ENCODE data around the gene LZTFL1.

The LZTFL1 gene

DNA sequence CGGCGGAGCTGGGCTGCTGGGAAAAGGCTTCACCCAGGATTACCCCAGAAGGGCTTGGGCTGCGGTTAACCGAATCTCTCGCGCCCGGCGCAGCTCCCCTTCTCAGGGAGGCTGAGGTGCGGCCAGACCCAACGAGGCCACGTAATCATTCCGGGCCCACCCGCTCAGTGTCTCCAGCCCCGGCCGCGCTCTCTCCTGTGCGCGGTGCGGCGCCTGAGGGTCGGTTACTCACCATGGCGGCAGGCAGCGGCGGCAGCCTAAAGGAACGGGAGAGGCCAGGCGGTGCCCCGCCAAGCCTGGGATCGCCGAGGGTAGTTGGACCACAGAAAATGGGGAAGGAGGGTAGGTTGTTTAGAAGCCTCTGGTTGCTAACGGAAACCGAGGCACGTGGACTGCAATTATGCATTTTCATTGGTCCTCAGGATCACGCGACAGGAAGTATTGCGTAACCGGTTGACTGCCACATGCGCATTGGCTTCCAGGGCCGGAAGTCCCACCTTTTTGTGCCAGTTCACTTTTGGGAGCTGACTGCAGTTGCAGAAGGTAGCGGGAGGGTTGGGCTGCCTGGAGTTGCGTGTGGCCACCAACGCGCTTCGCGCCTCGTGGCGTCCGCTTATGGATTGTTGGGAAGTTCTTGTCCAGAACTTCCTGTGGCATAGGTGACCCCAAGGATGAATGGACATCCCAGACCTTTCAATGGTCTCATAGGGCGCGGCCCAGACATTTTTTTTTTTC lies at the start of gene LZTFL1:
Gene LZTFL1 (minus strand): TSS at position 363 of the 735 bp plus-strand sequence. CDS start 128 bp downstream, at position 235.
- DNase-seq (ENCODE audit: low spot score) = peak; percentile 93

- DNase-seq (ENCODE audit: low spot score) = no peak
Measured at GRCh38 chr3:45890405-45890804, 48.5 kb upstream of the LZTFL1 start.

GRCh38 chr3:45889337-45889736 lies 47.4 kb upstream of the LZTFL1 start:
- no peak for DNase-seq (ENCODE audit: low spot score)

DNA sequence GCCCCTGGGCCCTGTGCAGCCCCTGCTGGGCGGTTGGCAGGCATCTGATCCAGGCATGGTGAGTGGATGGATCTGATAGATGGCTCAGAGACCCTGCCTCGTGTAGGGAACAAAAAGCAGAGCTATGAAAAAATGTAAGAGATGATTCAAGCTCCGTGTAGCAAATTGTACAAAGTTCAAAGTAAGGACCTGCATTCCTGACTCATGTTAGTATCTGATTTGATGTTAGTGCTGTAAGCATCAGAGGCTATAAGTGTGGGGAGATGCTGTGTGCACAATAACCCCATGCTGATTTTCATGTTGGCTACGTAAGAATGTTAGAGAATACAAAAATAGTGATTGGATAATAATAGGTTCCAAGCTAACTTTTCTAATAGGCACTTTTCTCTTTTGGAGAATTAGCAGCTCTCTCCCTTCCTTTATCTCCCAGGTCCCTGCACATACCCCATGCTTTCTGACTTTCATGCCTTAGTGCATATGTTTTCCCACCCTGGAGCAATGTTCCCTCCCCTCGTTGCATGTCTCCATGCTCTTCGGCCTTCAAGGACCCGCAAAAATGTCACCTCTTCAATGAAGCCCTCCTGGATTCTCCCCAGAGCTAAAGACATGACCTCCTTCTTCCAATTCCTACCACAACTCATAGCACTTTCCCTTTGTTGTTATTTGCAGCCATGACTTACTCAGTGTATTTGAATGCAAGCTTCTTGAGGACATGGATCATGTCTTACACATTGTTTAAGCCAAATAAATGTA lies 46.0 kb upstream of the LZTFL1 start:
- no peak for DNase-seq (ENCODE audit: low spot score)

GRCh38 chr3:45887285-45887684 lies 45.4 kb upstream of the LZTFL1 start:
- no peak for DNase-seq (ENCODE audit: low spot score)

GRCh38 chr3:45885979-45886705 lies 44.2 kb upstream of the LZTFL1 start, which contains the start of gene CCR9:
Gene CCR9 (plus strand): TSS chr3:45886543. CDS start chr3:45894934, 8,391 bp downstream.
- DNase-seq (ENCODE audit: low spot score) = no peak

DNA sequence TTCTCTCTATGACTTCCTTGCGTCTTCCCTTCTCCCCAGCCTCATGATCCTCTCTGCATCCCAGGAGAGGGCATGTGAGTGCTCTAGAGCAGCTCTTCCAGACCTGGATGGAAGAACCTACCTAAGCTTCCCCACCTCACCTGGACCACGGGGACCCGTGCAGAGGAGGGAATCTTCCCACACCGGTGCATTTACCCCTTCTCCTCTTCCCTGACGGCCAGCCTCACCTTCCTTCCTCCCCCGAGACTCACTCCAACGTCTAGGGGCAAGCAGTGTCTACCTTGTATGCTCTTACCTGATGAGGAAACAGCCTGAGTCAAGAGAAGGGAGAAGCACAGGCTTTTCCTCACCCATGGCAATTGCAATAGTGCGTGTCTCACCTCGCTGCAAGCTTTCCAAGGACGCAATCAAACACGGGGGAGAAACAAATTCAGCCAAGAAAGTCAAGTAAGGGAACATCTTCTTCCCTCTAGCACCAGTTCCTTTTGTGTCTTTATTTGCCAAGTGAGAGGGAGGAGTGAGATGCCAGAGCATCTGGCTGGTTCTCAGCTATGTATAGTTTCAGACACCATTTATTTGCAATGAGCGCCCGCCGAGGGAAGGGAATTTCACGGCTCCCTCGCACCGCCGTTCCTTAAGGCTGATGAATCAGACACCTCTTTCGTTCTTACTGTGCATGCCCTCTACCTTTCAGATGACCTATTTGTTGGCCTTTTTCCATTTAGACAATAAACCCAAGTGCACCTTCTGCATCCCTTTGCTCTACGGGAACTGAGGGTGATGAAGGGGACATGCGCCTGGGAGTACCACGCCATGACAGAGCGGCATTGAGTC lies 42.7 kb upstream of the LZTFL1 start:
- no peak for DNase-seq (ENCODE audit: low spot score)

GRCh38 chr3:45881078-45882022 lies 39.4 kb upstream of the LZTFL1 start:
- peak; percentile 64 for DNase-seq (ENCODE audit: low spot score)

- DNase-seq (ENCODE audit: low spot score) = no peak
Measured at GRCh38 chr3:45880725-45881077, 38.8 kb upstream of the LZTFL1 start.

- no peak for DNase-seq (ENCODE audit: low spot score)
Measured at GRCh38 chr3:45878124-45878523, 36.2 kb upstream of the LZTFL1 start.

DNA sequence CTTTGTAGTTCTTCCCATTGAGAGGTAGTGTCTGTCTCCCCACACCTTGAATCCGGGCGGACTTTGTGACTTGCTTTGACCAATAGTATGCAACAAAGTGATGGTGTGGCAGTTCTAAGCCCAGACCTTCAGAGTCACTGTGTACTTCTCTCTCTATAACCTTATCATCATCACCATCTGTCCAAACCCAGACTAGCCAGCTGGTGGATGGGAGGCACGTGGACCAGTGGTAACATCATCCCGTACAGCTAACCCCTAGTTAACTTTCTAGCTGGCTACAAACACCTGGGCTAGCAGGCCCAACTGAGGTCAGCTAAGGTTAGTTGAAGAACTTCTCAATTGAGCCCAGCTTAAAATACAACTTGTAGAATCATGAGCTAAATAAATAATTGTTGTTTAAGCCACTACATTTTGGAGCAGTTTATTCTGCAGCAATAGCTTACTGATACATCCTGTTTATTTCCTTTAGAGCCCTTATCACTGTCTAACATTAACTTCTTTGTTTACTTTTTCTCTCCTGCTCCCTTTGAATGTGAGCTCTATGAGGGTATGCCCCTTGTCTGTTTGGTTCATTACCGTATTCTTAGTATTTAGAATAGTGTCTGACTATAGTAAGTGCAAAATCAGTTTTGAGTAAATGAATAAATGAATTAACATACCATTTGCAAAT lies 32.9 kb upstream of the LZTFL1 start:
- DNase-seq (ENCODE audit: low spot score) = no peak

GRCh38 chr3:45873638-45874037 lies 31.7 kb upstream of the LZTFL1 start:
- DNase-seq (ENCODE audit: low spot score) = no peak

DNA sequence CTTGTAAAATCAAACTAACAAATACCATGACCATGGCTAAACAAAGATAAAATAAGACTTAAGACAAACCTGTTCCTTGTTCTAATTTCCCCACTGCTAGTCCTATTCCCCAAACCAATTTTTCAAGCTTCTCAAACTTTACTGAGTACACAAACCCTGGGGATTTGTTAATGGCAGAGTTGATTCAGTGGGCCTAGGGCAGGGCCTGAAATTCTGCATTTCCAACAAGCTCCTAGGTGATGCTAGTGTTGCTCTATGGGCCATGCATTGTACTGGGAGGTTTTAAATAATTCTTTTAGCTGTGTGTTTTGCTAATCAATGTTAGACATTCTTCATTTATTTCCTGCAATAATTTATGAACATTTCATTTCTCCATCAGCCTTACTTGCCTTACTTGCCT lies 31.1 kb upstream of the LZTFL1 start:
- no peak for DNase-seq (ENCODE audit: low spot score)

GRCh38 chr3:45872569-45872968 lies 30.6 kb upstream of the LZTFL1 start:
- no peak for DNase-seq (ENCODE audit: low spot score)

DNA sequence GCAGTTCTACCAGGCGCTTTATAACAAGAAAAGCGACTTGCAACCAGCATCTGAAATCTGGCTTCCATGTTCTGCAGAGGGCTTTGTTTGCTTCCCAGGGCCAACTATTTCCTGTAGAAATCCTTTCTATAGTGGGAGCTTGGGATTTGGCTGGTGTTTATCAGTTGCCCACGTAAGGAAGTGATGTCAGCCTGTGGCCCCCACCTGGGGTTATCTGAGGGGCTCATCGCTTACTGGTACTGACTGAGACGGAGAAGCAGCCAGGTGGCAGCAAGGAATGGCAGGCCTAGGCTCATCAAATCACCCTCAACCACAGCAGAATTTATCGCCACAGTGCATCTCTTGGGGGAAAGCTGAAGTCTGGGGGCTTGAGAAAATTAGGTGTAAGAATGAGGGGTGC lies 29.9 kb upstream of the LZTFL1 start:
- no peak for DNase-seq (ENCODE audit: low spot score)

DNA sequence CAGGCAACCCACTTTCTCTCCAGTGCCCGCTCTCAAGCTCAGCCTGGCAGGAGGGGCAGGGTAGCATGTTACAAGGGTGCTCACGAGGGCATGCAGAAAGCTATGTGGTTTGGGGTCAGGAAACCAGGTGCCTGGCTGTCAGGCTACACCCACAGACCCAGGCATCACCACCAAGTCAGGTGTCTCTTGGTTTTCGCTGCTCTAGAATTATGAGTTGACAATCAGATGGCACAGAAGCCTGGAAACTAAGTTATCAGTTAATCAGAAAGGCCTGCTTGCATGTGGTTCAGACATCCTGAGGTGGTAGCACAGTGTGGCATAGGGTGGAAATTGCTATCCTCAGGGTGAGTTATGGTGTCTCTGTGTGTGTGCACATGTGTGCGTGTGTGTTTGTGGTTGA lies 28.2 kb upstream of the LZTFL1 start:
- peak; percentile 72 for DNase-seq (ENCODE audit: low spot score)

GRCh38 chr3:45869638-45870037 lies 27.7 kb upstream of the LZTFL1 start:
- DNase-seq (ENCODE audit: low spot score) = no peak

DNA sequence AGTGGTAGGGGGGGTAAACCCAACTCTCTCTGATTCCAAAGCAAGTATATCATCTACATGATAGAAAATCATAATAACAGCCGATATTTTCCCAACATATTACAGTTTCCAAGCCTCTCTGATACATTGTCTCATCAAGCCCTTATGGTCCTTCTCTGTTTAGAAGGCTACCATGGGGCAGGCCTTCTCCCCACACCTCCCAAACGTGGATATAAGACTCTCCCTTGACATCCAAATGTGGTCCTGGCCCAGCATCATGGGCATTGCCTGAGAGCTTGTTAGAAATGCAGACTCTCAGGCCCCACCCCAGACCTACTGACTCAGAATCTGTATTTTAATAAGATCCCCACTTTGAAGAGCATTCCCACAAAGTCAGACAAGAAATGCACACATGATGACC lies 26.7 kb upstream of the LZTFL1 start:
- no peak for DNase-seq (ENCODE audit: low spot score)

- no peak for DNase-seq (ENCODE audit: low spot score)
Measured at GRCh38 chr3:45868213-45868612, 26.3 kb upstream of the LZTFL1 start.

DNA sequence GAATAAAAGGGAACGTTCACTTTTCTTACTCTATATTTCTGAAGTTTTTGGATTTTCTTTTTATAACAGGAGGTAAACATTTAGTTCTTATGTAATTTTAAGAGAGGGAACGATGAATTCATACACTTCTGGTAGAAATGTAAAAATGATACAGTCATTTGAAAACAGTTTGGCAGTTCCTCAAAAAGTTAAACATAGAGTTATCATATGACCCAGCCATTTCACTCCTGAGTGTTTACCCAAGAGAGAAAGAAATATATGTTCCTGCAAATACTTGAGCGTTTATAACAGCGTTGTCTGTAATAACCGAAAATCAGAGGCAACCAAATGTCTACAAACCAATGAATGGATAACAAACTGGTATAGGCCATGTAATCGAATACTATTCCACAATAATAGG lies 23.6 kb upstream of the LZTFL1 start:
- no peak for DNase-seq (ENCODE audit: low spot score)
